Activated naive CD4-positive, alpha-beta T cell treated with anti-CD3 and anti-CD28 coated beads, Interleukin-2, amount 10 ng/mL, durations not matched to agents 5 hours and 36 hours (primary cell): ENCODE measurements around the gene PMIS2. TPM values are rescaled to one million over a fixed set of nuclear protein-coding genes. Genes with fewer than 3 reads are reported as not detected.

Source experiments
- total RNA-seq, 2 experiments: library from RNA; stranded (reverse); gene quantifications; one replicate each; pipeline ENCODE4 v1.2.3, GENCODE V29; 2021

The PMIS2 gene
- not detected for total RNA-seq

DNA sequence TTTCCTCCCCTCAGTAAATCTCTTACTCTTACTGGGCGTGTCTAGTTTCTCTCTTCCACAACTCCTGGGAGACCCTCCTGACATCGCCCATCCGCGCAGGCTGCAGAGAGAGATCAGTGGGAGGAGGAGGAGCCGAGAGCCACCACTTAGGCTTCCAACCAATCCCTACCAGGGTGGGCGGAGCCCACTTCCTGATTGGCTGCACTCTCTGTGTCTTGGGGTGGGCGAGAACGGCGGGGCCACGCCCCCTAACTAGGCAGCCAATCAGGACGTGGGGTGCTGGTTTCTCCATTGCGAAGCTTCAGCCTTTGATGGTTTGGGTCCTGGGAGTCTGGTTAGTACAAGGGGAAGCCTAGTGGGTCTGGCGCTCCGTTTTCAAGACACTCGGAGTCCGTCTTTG, at the start of gene PMIS2:
PMIS2 (plus strand) TSS at position 326 of the 400 bp plus-strand sequence. CDS start 87 bp downstream, outside the sequence.

DNA sequence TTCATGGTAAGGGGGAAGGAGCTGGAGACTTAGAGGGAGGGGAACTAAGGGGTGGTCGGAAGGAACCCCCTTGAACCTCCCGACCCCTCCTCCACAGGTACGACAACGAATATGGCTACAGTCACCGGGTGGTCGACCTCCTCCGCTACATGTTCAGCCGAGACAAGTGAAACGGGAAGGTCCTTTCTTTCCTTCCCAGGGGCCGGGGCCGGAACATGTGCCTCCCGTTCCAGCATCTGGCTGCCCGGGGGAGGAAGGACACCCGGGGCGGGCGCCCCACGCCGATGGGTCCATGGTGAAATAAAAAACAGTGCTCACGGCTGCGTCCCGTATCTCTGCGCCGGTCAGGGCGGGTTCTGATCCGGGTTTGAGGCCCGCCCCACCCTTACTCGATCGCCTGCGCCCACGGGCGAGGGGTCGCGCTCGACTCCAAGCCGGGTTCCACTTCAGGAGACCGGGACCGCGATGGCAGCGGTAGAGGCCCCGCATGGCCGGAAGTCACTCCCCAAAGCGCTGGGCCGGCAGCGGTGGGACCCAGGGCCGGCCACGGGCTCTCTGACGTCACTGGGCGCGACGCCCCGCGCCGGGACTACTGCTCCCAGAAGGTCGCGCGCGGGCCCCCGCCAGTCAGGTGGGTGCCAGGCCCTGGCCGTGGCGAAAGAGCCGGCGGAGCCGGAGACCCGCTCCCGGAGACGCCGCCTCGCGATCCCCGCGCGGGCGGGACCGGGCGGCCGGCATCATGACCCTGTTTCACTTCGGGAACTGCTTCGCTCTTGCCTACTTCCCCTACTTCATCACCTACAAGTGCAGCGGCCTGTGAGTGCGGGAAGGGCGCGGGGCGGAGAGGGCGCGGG, 40.7 kb upstream of the PMIS2 start, which contains the start of gene TMEM147:
TMEM147 (plus strand) TSS at position 626 of the 854 bp plus-strand sequence; CDS start at position 740, 114 bp downstream.

GRCh38 chr19:35563207-35563829, 22.7 kb upstream of the PMIS2 start, which contains the start of gene ATP4A:
TSS of gene ATP4A (minus strand) at chr19:35563658. CDS start at chr19:35563629, 29 bp downstream.

GRCh38 chr19:35612559-35613321, 26.8 kb downstream of the PMIS2 start, which contains the start of gene HAUS5:
TSS of gene HAUS5 (plus strand) at chr19:35612735. CDS start at chr19:35612795, 60 bp downstream.

GRCh38 chr19:35628565-35629331, 42.8 kb downstream of the PMIS2 start, which contains the start of gene RBM42:
TSS of gene RBM42 (plus strand) at chr19:35629036. CDS start at chr19:35629154, 118 bp downstream.

Other genes with a start within 250 kb of the PMIS2 start
- not detected for gene FFAR1, start 238.3 kb upstream of the PMIS2 start, total RNA-seq
- not detected for gene FFAR3, start 227.7 kb upstream of the PMIS2 start, total RNA-seq
- not detected for gene GPR42, start 215.1 kb upstream of the PMIS2 start, total RNA-seq
- gene FFAR2, start 137.9 kb upstream of the PMIS2 start, total RNA-seq: not detected
- gene KRTDAP, start 95.7 kb upstream of the PMIS2 start, total RNA-seq: not detected
- gene DMKN, start 72.5 kb upstream of the PMIS2 start, total RNA-seq: not detected
- not detected for gene SBSN, start 57.9 kb upstream of the PMIS2 start, total RNA-seq
- not detected for gene GAPDHS, start 52.7 kb upstream of the PMIS2 start, total RNA-seq
- gene TMEM147, start 40.5 kb upstream of the PMIS2 start, total RNA-seq: 10 to 100 TPM; 46.0 to 46.8 TPM
- gene ATP4A, start 22.5 kb upstream of the PMIS2 start, total RNA-seq: not detected
- gene HAUS5, start 26.6 kb downstream of the PMIS2 start, total RNA-seq: 10 to 100 TPM; 41.8 to 48.0 TPM
- gene RBM42, start 42.9 kb downstream of the PMIS2 start, total RNA-seq: 10 to 100 TPM; 86.6 to 89.2 TPM
- 1 to 10 TPM; 1.0 to 1.2 TPM for gene ETV2, start 55.6 kb downstream of the PMIS2 start, total RNA-seq
- 100 to 1,000 TPM; 440 to 457 TPM for gene COX6B1, start 62.1 kb downstream of the PMIS2 start, total RNA-seq
- gene UPK1A, start 80.3 kb downstream of the PMIS2 start, total RNA-seq: 1 to 10 TPM; 1.4 to 1.6 TPM
- gene ZBTB32, start 118.4 kb downstream of the PMIS2 start, total RNA-seq: 10 to 100 TPM; 15.2 to 16.2 TPM
- gene KMT2B, start 131.8 kb downstream of the PMIS2 start, total RNA-seq: 10 to 100 TPM; 57.3 to 59.9 TPM
- 10 to 100 TPM; 60.3 to 60.9 TPM for gene IGFLR1, start 156.3 kb downstream of the PMIS2 start, total RNA-seq
- gene U2AF1L4, start 159.2 kb downstream of the PMIS2 start, total RNA-seq: 10 to 100 TPM; 40.0 to 42.6 TPM
- gene PSENEN, start 159.5 kb downstream of the PMIS2 start, total RNA-seq: 10 to 100 TPM; 43.7 to 44.7 TPM
- 10 to 100 TPM; 10.6 to 13.0 TPM for gene LIN37, start 162.4 kb downstream of the PMIS2 start, total RNA-seq
- gene HSPB6, start 170.9 kb downstream of the PMIS2 start, total RNA-seq: not detected
- 10 to 100 TPM; 50.4 to 51.2 TPM for gene PROSER3, start 172.0 kb downstream of the PMIS2 start, total RNA-seq
- 10 to 100 TPM; 57.0 to 75.7 TPM for gene ARHGAP33, start 189.4 kb downstream of the PMIS2 start, total RNA-seq
- gene PRODH2, start 226.7 kb downstream of the PMIS2 start, total RNA-seq: not detected